Epithelial cell of esophagus (primary cell): ENCODE data around the gene YPEL2.

Experiments used
- DNase-seq: peaks from one replicate; pipeline ENCODE4 v3.0.0; 2010; ENCODE audit warnings: low read depth
- H3K4me3 ChIP-seq: 2 replicates; pipeline ENCODE4 v1.5.1; 2011; ENCODE audit warnings: mild to moderate bottlenecking, low read length, control low read depth
- CTCF ChIP-seq: IDR thresholded peaks from 2 replicates; pipeline ENCODE4 v1.5.1; 2011; ENCODE audit warnings: low read depth, mild to moderate bottlenecking, low read length, control low read depth, inconsistent platforms; ENCODE audit not compliant: insufficient read depth; ENCODE audit errors: missing control alignments

Gene YPEL2

GRCh38 chr17:59377410-59377809, 46.0 kb downstream of the YPEL2 start:
- no peak for TF ChIP-seq CTCF
- no peak overlapping the region for H3K4me3 ChIP-seq
- DNase-seq, result no peak

GRCh38 chr17:59378675-59379074, 47.2 kb downstream of the YPEL2 start:
- no peak for TF ChIP-seq CTCF
- H3K4me3 ChIP-seq, result no peak overlapping the region
- DNase-seq, result peak; percentile 36

GRCh38 chr17:59380474-59380873, 49.0 kb downstream of the YPEL2 start:
- H3K4me3 ChIP-seq, result no peak overlapping the region
- DNase-seq, result no peak
- TF ChIP-seq CTCF, result no peak

- TF ChIP-seq CTCF, result no peak
- no peak overlapping the region for H3K4me3 ChIP-seq
- DNase-seq, result no peak
Measured at GRCh38 chr17:59381716-59382570, 50.5 kb downstream of the YPEL2 start.

- H3K4me3 ChIP-seq, result no peak overlapping the region
- DNase-seq, result no peak
- no peak for TF ChIP-seq CTCF
Measured at GRCh38 chr17:59383893-59384292, 52.4 kb downstream of the YPEL2 start.

- no peak for DNase-seq
- no peak for TF ChIP-seq CTCF
- H3K4me3 ChIP-seq, result no peak overlapping the region
Measured at GRCh38 chr17:59387351-59388068, 56.1 kb downstream of the YPEL2 start.
